Caco-2 (cell line): ENCODE measurements around the gene CEBPZ. TPM values are rescaled to one million over a fixed set of nuclear protein-coding genes. Genes with fewer than 3 reads are reported as not detected.

ENCODE experiments used
- BruUV-seq: library from RNA; stranded (reverse); fragments of 400-500 nt; replicated peaks from 2 replicates; lab custom pipeline; 2021; lab: Mats Ljungman, UMichigan
- CTCF ChIA-PET: fragments of 300-600 bp; sonication (Branson Sonifier 250); formaldehyde crosslinking; loops from one replicate; lab custom pipeline; 2022; ENCODE audit warnings: antibody characterized with exemption; lab: Charles Lee
- POLR2A ChIA-PET: fragments of 300-600 bp; sonication (Branson Sonifier 250); formaldehyde crosslinking; loops from one replicate; lab custom pipeline; 2022; ENCODE audit warnings: antibody characterized with exemption; lab: Charles Lee
- DNase-seq, 2 experiments: peaks; one replicate each; pipeline versions ENCODE4 v3.0.0 to v3.0.0-alpha.2; 2020 to 2022
- H3K27me3 ChIP-seq: replicated peaks from 2 replicates; pipeline ENCODE4 v1.6.0; 2011; ENCODE audit warnings: low read length; ENCODE audit not compliant: control insufficient read depth, insufficient read depth
- H3K36me3 ChIP-seq: 2 replicates; pipeline ENCODE4 v1.5.1; 2011; ENCODE audit warnings: low read length; ENCODE audit not compliant: control insufficient read depth, insufficient read depth
- H3K4me1 ChIP-seq: fragments of 250-450 bp; sonication (Bioruptor Pico); 2 replicates; pipeline ENCODE4 v1.5.1; 2020; ENCODE audit warnings: mild to moderate bottlenecking
- H3K4me3 ChIP-seq: 2 replicates; pipeline ENCODE4 v1.5.1; 2011; ENCODE audit warnings: low read depth, mild to moderate bottlenecking, control low read depth, low read length
- H3K9me3 ChIP-seq: fragments of 250-450 bp; sonication (Bioruptor Pico); 2 replicates; pipeline ENCODE4 v1.5.1; 2020; ENCODE audit warnings: mild to moderate bottlenecking, moderate library complexity
- H3K27ac Mint-ChIP-seq: one replicate; pipeline ENCODE4 v1.8.0; 2022; ENCODE audit warnings: mixed read lengths; ENCODE audit not compliant: unreplicated experiment
- H3K27me3 Mint-ChIP-seq: one replicate; pipeline ENCODE4 v1.8.0; 2022; ENCODE audit warnings: mixed read lengths; ENCODE audit not compliant: insufficient read depth, unreplicated experiment
- H3K36me3 Mint-ChIP-seq: one replicate; pipeline ENCODE4 v1.8.0; 2022; ENCODE audit warnings: mild to moderate bottlenecking, mixed read lengths; ENCODE audit not compliant: insufficient read depth, unreplicated experiment
- H3K4me1 Mint-ChIP-seq: one replicate; pipeline ENCODE4 v1.8.0; 2022; ENCODE audit warnings: low read depth, mixed read lengths; ENCODE audit not compliant: unreplicated experiment
- H3K4me3 Mint-ChIP-seq: one replicate; pipeline ENCODE4 v1.8.0; 2022; ENCODE audit warnings: mild to moderate bottlenecking, moderate library complexity, mixed read lengths; ENCODE audit not compliant: unreplicated experiment
- H3K9me3 Mint-ChIP-seq: one replicate; pipeline ENCODE4 v1.8.0; 2022; ENCODE audit warnings: mixed read lengths; ENCODE audit not compliant: unreplicated experiment
- intact Hi-C: fragments of 100-400 bp; cut with micrococcal nuclease; formaldehyde crosslinking; loops from one replicate; pipeline ENCODE4 v1.10.0; 2022; ENCODE audit not compliant: unreplicated experiment
- total RNA-seq: library from RNA; stranded (reverse); gene quantifications from 2 replicates; pipeline ENCODE4 v1.2.3, GENCODE V29; 2022
- TF ChIP-seq, protein P1 (sequence below), 2 experiments: fragments of 200-600 bp in 1 of 2; IDR thresholded peaks; 1 replicate in 1 of 2; 2 replicates in 1 of 2; pipeline versions ENCODE4 v1.5.1 to v1.8.0; 2011 to 2022; ENCODE audit warnings: antibody characterized with exemption in 1 of 2, control low read depth in 1 of 2, inconsistent platforms in 1 of 2, low read depth in 1 of 2, low read length in 1 of 2, mild to moderate bottlenecking in 1 of 2, moderate library complexity in 1 of 2; ENCODE audit not compliant: insufficient read depth in 1 of 2, severe bottlenecking in 1 of 2, unreplicated experiment in 1 of 2

The CEBPZ gene
- total RNA-seq, 1 experiment from 2014 or later: 93.3 TPM

- no peaks in the 10 kb centered on the region for H3K4me1 ChIP-seq
- H3K4me3 ChIP-seq: no peak overlapping the region
- no peak overlapping the region for H3K27ac Mint-ChIP-seq
- H3K36me3 Mint-ChIP-seq: peaks cover 79% of the 10 kb centered on the region
- intact Hi-C loops: no loop called here
- no peaks in the 10 kb centered on the region for H3K27me3 Mint-ChIP-seq
- no peaks in the 10 kb centered on the region for H3K4me1 Mint-ChIP-seq
- TF ChIP-seq, protein P1, sequence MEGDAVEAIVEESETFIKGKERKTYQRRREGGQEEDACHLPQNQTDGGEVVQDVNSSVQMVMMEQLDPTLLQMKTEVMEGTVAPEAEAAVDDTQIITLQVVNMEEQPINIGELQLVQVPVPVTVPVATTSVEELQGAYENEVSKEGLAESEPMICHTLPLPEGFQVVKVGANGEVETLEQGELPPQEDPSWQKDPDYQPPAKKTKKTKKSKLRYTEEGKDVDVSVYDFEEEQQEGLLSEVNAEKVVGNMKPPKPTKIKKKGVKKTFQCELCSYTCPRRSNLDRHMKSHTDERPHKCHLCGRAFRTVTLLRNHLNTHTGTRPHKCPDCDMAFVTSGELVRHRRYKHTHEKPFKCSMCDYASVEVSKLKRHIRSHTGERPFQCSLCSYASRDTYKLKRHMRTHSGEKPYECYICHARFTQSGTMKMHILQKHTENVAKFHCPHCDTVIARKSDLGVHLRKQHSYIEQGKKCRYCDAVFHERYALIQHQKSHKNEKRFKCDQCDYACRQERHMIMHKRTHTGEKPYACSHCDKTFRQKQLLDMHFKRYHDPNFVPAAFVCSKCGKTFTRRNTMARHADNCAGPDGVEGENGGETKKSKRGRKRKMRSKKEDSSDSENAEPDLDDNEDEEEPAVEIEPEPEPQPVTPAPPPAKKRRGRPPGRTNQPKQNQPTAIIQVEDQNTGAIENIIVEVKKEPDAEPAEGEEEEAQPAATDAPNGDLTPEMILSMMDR (IDR thresholded peaks at IDR 0.05; ENCODE audit: insufficient read depth in 1 of 2, low read depth in 1 of 2, low read length in 1 of 2, severe bottlenecking in 1 of 2, unreplicated experiment in 1 of 2): no peak
- CTCF ChIA-PET: no interaction called here
- H3K9me3 ChIP-seq: peaks cover 5% of the 10 kb centered on the region; the same call in 1 of the 2 replicates
- H3K27me3 ChIP-seq: no peaks in the 10 kb centered on the region
- H3K9me3 Mint-ChIP-seq: peaks cover 13% of the 10 kb centered on the region
- H3K4me3 Mint-ChIP-seq: no peak overlapping the region
- BruUV-seq: no TSS peak
- peaks cover 8% of the 10 kb centered on the region for H3K36me3 ChIP-seq
- DNase-seq: no peak
- POLR2A ChIA-PET: no interaction called here
Observed at GRCh38 chr2:37201766-37202165, 29.6 kb downstream of the CEBPZ start.

DNA sequence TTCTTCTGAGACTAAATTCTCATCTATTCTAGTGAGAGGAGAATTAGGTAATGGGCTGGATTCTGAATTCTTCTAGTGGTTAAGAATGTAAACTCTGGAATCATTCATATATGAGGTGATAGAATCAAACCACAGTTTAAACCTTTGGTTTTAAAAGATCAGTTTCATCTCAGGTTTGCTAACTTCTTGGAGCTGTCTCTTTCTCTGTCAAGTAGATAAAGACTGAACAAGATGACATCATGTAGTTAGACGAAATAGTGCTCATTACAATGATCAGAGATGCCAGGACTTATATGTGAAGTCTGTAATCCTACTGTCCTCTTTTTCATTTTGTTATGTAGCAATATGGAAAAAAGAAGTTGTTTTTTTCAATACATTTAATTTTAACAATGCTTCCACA, 30.2 kb downstream of the CEBPZ start:
- ChIA-PET CTCF (no interaction called here), POLR2A (no interaction called here)
- TF ChIP-seq, protein P1 (IDR thresholded peaks at IDR 0.05; ENCODE audit: insufficient read depth in 1 of 2, low read depth in 1 of 2, low read length in 1 of 2, severe bottlenecking in 1 of 2, unreplicated experiment in 1 of 2): no peak
- no TSS peak for BruUV-seq
- no peaks in the 10 kb centered on the region for H3K4me1 ChIP-seq
- intact Hi-C loops: no loop called here
- no peak overlapping the region for H3K4me3 ChIP-seq
- no peak for DNase-seq
- Mint-ChIP-seq H3K4me3 (no peak overlapping the region), H3K9me3 (peaks cover 9% of the 10 kb centered on the region), H3K27me3 (no peaks in the 10 kb centered on the region), H3K4me1 (no peaks in the 10 kb centered on the region), H3K36me3 (peaks cover 79% of the 10 kb centered on the region), H3K27ac (no peak overlapping the region)
- H3K27me3 ChIP-seq: no peaks in the 10 kb centered on the region
- H3K9me3 ChIP-seq: peaks cover 5% of the 10 kb centered on the region; the same call in 1 of the 2 replicates
- peaks cover 7% of the 10 kb centered on the region for H3K36me3 ChIP-seq

GRCh38 chr2:37198681-37199065, 32.7 kb downstream of the CEBPZ start:
- no peak overlapping the region for H3K4me3 Mint-ChIP-seq
- H3K36me3 Mint-ChIP-seq: peaks cover 59% of the 10 kb centered on the region
- Histone ChIP-seq H3K4me3 (no peak overlapping the region), H3K9me3 (no peaks in the 10 kb centered on the region), H3K27me3 (no peaks in the 10 kb centered on the region), H3K4me1 (no peaks in the 10 kb centered on the region), H3K36me3 (peaks cover 3% of the 10 kb centered on the region; the same call in 1 of the 2 replicates)
- H3K4me1 Mint-ChIP-seq: no peaks in the 10 kb centered on the region
- H3K27ac Mint-ChIP-seq: no peak overlapping the region
- TF ChIP-seq, protein P1 (IDR thresholded peaks at IDR 0.05; ENCODE audit: insufficient read depth in 1 of 2, low read depth in 1 of 2, low read length in 1 of 2, severe bottlenecking in 1 of 2, unreplicated experiment in 1 of 2): no peak
- intact Hi-C loops: loop anchor here (5.0 kb wide), 1 partner anchor 41 kb away; the partner anchor contains the start of gene EIF2AK2
- POLR2A ChIA-PET: no interaction called here
- CTCF ChIA-PET: no interaction called here
- DNase-seq: no peak
- peaks cover 5% of the 10 kb centered on the region for H3K9me3 Mint-ChIP-seq
- H3K27me3 Mint-ChIP-seq: no peaks in the 10 kb centered on the region
- no TSS peak for BruUV-seq
